Activated CD4-positive, alpha-beta T cell treated with anti-CD3 and anti-CD28 coated beads, Interleukin-2, amount 50 U/mL, for 1 hour (primary cell): ENCODE measurements around the gene TWIST2.

Experiments used
- DNase-seq: peaks from one replicate; pipeline ENCODE4 v3.0.0-alpha.2; 2020

TWIST2 gene

DNA sequence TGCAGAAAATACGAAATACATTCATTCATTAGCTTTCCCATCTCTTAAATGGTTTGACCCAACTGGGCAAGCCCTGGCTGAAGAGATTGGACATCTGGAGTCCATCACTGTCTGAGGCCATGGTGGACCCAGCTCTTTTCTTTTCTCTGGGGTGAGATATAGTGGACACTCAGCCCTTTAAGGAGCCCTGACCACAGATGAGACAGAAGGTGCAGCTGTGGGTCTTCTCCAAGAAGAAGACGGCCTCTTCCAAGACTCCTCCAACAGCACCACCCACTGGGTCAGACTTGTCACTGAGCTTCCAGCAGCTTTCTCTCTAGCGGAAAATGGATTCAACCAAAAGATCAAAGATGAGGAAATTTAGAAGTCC is 27.2 kb downstream of the TWIST2 start:
- DNase-seq, result no peak

DNA sequence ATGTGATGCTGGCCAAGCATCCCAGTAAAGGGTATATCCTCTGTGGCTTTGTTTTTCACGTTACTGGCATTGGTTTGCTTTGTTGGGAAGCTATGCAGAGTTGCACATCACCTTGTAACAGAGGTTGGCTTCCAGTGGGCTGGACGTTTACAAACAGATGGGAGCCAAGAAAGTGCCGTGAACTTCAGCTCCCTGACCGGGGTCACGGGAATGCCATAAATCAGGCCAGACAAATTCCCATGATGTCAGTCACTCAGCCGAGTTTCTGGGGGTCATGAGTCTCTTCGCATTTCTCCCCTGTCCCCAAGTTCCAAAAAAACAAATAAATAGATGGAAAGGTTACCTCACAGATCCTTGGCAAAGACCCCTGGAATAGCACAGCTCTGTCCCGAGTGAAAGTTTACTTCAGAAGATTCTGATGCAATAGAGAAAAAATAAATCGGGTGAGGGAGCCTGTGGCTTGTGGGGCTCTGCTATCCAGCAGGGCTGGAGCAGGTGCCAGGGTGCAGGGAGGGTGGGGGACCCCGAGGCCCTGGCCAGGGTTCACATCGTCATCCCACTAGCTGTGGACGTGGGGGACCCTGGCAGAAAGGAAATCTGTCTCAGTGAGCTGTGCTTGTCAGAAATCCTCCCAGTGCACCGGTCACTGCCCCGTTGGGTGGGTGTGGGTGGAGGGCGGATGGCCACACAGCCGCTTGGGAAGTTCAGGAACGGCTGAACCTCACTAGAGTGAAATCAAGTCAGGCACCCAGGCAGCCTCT is 27.8 kb downstream of the TWIST2 start:
- DNase-seq, result no peak

DNA sequence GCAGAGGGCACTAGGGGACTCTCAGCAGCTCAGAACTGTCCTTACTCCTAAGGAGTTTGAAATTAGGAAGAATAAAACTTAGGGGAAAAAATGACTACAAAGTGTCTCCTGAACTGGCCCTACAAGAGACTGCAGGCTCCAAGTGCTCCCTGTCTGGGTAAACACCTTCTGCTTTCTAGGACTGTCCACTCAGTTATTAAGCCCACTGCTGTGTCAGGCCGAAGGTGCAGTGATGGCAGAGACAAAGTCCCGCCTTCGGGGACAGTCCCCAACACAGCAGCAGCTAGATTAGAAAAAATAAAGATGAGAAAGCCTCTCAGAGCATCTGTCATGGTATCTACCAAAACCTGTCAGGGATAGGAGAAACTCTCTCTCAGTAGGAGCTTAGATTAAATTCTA is 28.3 kb downstream of the TWIST2 start:
- DNase-seq, result no peak

DNA sequence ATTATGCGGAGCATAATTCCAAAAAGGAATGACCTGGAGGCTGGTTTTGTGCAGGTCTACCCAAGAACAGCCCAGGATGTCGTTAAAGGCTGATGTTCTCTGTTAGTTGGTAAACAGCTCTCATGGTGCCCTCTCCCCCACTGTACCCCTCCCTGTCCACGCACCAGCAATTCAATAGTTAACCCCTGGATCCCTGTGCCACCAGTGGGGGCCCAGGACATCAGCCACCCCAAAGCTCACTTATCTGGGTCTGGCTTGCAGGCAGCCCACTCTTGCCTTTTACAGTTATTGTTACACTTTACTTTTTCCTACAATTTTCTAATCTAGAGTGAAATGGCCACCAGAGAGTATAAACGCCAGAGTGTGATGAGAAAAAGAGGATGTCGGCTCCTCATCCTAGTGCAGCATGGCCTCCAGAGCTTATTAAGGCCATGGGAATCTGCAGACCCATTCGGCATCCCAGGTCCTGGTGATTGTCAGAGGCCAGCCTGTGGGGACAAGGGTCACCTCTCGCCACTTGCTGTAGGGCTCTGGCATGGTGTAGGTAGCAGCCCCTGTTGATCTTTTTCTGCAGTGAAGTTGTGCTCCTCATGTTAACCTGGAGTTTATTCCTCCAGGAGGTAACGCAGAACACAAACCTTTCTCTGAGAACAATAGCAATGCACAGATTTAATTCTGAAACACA is 30.3 kb downstream of the TWIST2 start:
- no peak for DNase-seq

GRCh38 chr2:238879043-238879442 is 31.2 kb downstream of the TWIST2 start:
- DNase-seq, result no peak

GRCh38 chr2:238879621-238880377 is 31.9 kb downstream of the TWIST2 start:
- DNase-seq, result no peak

DNA sequence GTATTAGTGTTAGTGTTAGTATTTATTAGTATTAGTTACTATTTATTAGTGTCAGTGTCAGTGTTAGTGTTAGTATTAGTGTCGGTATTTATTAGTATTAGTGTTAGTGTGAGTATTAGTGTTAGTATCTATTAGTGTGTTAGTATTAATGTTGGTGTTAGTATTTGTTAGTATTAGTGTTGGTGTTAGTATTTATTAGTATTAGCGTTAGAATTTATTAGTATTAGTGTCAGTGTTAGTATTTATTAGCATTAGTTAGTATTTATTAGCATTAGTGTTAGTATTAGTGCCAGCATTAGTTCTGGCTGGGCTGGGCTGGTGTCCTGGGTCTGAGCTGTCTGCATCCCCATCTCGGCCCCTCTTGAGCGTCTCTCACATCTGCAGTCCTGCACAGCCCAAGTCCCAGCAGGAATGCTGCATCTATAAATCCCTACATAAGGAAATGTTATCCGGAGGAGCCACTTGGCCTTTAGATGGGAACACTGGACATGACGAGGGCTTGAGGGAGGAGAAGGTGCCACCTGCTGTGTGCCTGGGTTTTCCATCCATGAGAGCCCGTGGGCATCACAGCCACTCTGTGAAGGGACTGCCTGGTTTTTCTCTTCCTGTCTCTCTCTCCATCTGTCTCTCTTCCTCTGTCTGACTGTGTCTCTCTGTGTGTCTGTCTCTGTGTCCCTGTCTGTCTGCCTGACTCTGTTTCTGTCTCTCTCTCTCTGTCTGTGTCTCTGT is 33.6 kb downstream of the TWIST2 start:
- DNase-seq, result no peak

GRCh38 chr2:238882082-238882755 is 34.3 kb downstream of the TWIST2 start:
- DNase-seq, result no peak

DNA sequence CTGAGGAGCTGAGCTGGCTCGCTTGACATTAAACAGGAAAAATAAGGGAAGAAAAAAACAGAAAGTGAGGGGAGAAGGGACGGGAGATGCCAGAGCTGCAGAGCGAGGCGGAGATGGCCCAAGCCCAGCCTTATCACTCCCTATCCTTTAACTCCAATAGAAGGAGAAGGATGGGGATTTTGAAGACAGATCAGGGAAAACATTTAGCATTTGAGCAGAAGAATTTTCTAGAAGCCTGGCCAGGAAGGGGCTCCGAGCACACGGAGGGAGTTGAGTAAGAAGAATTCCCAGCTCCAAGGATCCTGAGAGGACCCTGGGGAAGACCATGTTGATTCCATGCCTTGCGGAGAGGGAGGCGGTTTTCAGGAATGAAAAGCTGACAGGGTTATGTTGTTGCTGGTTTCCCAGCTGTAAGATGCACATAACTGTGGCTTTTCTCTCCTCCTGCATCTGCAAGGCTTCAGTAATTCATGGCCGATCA is 35.6 kb downstream of the TWIST2 start:
- DNase-seq, result no peak

GRCh38 chr2:238884122-238884811 is 36.4 kb downstream of the TWIST2 start:
- no peak for DNase-seq

DNA sequence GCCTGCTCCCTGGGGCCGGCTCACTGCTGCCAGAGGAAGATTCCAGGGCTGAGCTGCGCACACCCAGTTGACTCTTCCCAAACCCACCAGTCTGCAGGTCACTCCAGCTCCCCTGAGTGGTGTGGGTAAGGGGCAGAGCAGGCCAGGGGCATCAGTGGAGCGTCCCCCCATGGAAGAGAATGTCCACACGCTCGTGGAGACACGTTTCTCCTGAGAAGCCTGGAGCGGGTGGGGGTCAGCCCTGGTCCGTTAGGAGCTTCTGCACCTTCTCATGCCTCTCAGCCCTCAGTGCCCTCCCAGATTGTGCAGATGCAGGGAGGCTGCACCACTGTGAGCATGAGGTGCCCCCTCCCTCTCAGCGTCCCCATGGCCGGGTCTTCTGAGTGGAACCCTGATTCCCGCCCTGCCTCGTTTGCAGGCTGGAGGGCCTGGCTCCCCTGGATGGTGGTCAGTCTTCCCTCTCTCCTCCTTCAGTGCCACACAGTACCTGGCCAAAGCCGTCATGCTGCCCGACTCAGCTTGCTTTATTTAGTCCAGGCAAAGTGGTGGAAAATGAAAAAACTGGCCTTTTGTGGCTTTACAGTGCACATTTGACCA is 37.0 kb downstream of the TWIST2 start:
- no peak for DNase-seq

GRCh38 chr2:238886453-238887094 is 38.7 kb downstream of the TWIST2 start:
- no peak for DNase-seq

DNA sequence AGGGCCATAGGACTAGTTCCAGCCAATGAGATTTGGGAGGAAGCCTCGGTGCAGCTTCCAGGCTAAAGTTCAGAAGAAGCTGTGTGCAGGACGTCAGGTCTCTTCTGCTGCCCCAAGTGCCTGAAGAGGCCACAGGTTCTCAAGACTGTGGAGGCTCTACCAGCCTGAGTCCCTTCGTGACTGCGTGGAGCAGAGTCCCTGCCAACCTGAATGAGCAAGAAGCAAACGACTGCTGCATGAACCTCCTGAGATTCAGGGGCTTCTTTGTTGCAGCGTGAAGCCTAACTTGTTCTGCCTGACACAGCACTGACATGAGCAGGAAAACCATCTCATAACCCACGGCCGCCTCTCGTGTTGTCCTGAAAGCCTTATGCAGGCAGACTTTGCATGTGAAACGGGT is 39.7 kb downstream of the TWIST2 start:
- DNase-seq, result no peak

- DNase-seq, result no peak
Measured at GRCh38 chr2:238888781-238889180, 40.9 kb downstream of the TWIST2 start.

DNA sequence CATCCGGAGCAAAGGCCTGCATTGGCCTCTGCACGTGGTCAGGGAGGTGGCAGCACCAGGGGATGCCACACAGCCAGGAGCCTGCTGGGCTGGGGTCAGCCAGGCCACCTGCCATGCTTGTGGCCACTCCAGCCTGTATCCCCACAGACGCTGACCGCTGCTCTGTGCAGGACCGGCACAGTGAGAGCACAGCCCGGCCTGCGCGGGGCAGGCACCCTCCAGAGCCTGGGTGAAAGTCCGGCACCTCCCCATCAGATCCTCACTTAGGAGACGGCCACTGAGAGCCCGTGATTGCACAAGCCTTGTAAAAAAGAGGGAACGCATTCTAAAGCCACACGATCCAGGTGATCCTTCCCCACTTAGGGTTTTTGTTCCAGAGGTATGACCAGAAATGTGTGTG is 42.2 kb downstream of the TWIST2 start:
- no peak for DNase-seq

GRCh38 chr2:238890618-238891456 is 43.0 kb downstream of the TWIST2 start:
- no peak for DNase-seq

- DNase-seq, result no peak
Measured at GRCh38 chr2:238891457-238892203, 43.7 kb downstream of the TWIST2 start.

DNA sequence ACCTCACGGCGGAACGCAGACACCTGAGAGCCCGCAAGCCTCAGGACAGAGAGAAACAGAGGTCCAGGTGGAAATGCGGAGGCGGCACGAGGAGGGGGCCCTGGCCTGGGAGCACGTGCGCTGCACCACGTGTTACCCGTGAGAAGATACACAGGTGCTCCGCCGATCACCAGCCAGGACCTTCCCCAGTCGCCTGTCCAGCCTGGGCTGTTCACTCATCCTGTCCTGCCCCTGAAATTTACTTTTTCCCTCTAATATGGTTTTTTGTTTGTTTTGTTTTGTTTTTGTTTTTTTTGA is 44.3 kb downstream of the TWIST2 start:
- DNase-seq, result no peak

GRCh38 chr2:238892796-238893195 is 44.9 kb downstream of the TWIST2 start:
- no peak for DNase-seq
